ENCODE measurements around the gene NBPF20. TPM values are rescaled to one million over a fixed set of nuclear protein-coding genes. Genes with fewer than 3 reads are reported as not detected.
A peak's percentile ranks its signal among the peaks of the same experiment; 100 is the strongest.

The NBPF20 gene
- total and polyA plus RNA-seq, 2 of the 8 experiments (the other 6 are each of a cell fraction or from before 2014, with no cell fraction given), result 0.37 to 0.42 TPM

- peak; percentile 96 for TF ChIP-seq GTF2F1 (IDR thresholded peaks at IDR 0.05; ENCODE audit: borderline replicate concordance, low read depth, low read length)
- 0 out of 3 replicates have a peak, but pooled peaks of 1 of the 2 experiments have one; percentile 37 for TF ChIP-seq EP300 (IDR thresholded peaks at IDR 0.05; ENCODE audit: borderline replicate concordance in 1 of 2, low read depth in 2 of 2, low read length in 2 of 2)
- TF ChIP-seq BACH1 (IDR thresholded peaks at IDR 0.05; ENCODE audit: low read length), result peak; percentile 62; the same call in 1 of the 2 replicates
- peak; percentile 66 for TF ChIP-seq CHD7 (IDR thresholded peaks at IDR 0.05; ENCODE audit: insufficient replicate concordance, low read length)
- TF ChIP-seq SIN3A (conservative IDR thresholded peaks at IDR 0.05 in 1 of 2, IDR thresholded peaks at IDR 0.05 in 1 of 2; ENCODE audit: low read depth in 1 of 2, low read length in 2 of 2), result peak in 1 of 2 experiments; percentile 69; a peak in 1 of 4 replicates
- peak; percentile 45; the same call in 1 of the 2 replicates for TF ChIP-seq JUND (IDR thresholded peaks at IDR 0.05; ENCODE audit: low read length)
- peak; percentile 88 for TF ChIP-seq TAF7 (optimal IDR thresholded peaks at IDR 0.05; ENCODE audit: borderline replicate concordance, low read depth, low read length)
- 0 out of 2 replicates have a peak, but pooled peaks have one; percentile 38 for TF ChIP-seq PHF8 (conservative IDR thresholded peaks at IDR 0.05; ENCODE audit: low read depth, low read length)
- TF ChIP-seq POLR2AphosphoS5 (IDR thresholded peaks at IDR 0.05; ENCODE audit: low read depth, low read length), result peak; percentile 98
Observed at GRCh38 chr1:145465405-145466144, 40.2 kb upstream of the NBPF20 start (continued).
